ENCODE measurements around the gene C1orf174. TPM values are rescaled to one million over a fixed set of nuclear protein-coding genes. Genes with fewer than 3 reads are reported as not detected.

C1orf174 gene
- total RNA-seq, 1 experiment from 2014 or later, result 21.1 TPM

DNA sequence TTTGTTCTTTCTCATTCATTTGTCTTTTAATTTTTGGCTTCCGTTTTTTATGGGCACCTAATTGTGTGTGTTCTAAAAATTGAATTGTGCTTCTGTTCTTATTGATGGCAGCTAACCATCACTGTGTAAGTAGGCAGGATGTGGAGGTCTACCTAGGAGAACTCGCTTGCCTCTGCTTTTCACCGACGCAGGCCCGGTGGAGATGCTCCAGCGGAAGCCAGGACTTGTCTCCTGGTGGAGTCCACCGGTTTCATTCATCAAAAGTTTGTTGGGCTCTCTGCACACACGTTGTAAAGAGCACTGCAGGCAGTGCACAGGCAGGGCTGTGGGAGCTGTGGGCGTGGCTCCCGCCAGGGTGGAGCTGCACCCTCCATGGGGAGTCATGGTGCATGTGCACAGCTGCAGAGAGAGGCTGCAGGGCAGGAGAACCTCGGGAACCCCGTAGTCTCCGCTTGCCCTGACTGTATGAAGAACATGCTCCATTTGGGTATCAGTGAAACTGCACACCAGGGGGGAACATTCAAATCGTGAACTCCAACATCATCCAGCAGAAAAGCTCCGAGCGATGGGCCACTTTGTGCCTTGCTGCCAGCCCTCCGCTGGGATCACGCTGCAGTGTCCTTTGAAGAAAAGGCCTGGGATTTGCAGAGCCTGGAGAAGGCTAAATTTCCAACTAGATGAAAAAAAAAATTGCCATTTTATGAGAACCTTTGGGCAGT lies 6.0 kb upstream of the C1orf174 start:
- intact Hi-C loops (cut with micrococcal nuclease; ENCODE audit: unreplicated experiment), result no loop called here
- Mint-ChIP-seq H3K27me3 (ENCODE audit: unreplicated experiment) (no peaks in the 10 kb centered on the region), H3K4me1 (ENCODE audit: low read depth, unreplicated experiment) (no peaks in the 10 kb centered on the region), H3K4me3 (ENCODE audit: low read depth, unreplicated experiment) (no peak overlapping the region), H3K27ac (ENCODE audit: unreplicated experiment) (no peak overlapping the region), H3K9me3 (ENCODE audit: low read depth, unreplicated experiment) (no peaks in the 10 kb centered on the region), H3K36me3 (ENCODE audit: insufficient read depth, unreplicated experiment) (peaks cover 3% of the 10 kb centered on the region)
- no peak for DNase-seq
- CTCF ChIA-PET, result no interaction called here
- BruUV-seq (replicated peaks), result no TSS peak
- TF ChIP-seq, protein P1, sequence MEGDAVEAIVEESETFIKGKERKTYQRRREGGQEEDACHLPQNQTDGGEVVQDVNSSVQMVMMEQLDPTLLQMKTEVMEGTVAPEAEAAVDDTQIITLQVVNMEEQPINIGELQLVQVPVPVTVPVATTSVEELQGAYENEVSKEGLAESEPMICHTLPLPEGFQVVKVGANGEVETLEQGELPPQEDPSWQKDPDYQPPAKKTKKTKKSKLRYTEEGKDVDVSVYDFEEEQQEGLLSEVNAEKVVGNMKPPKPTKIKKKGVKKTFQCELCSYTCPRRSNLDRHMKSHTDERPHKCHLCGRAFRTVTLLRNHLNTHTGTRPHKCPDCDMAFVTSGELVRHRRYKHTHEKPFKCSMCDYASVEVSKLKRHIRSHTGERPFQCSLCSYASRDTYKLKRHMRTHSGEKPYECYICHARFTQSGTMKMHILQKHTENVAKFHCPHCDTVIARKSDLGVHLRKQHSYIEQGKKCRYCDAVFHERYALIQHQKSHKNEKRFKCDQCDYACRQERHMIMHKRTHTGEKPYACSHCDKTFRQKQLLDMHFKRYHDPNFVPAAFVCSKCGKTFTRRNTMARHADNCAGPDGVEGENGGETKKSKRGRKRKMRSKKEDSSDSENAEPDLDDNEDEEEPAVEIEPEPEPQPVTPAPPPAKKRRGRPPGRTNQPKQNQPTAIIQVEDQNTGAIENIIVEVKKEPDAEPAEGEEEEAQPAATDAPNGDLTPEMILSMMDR (IDR thresholded peaks at IDR 0.05; ENCODE audit: unreplicated experiment), result no peak

DNA sequence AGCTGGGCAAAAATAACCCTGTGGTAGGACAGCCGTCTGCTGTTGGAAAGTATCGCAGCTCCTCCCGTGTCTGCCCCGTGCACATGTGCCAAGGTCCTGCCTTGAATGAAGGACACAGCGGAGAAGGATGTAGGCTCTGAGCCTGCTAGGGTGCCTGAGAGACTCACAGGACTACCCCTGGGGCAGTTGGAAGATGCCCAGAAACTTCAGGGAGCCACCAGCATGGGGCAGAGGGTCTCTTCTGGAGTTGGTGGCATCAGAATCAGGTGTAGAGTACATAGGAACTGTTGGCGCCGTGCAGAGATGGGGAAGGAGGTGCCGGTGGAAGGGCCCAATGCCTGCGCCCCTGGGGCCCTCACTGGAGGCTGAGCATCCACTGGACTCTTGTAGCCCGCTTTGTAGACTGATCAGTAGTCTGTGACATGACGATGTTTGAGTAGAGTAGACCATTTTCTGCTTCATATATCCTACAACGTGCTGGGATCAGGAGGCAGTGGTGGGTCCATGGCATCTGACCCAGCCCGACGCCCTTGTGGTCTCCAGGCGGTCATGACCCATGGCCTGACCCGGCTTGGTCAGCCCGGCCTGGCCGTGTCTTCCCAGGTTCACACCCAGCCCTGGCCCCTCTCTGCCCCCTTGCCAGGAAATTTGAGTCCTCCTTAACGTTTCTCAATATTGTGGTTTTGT lies 5.3 kb upstream of the C1orf174 start:
- intact Hi-C loops (cut with micrococcal nuclease; ENCODE audit: unreplicated experiment), result no loop called here
- TF ChIP-seq, protein P1 (IDR thresholded peaks at IDR 0.05; ENCODE audit: unreplicated experiment), result no peak
- Mint-ChIP-seq H3K36me3 (ENCODE audit: insufficient read depth, unreplicated experiment) (peaks cover 10% of the 10 kb centered on the region), H3K9me3 (ENCODE audit: low read depth, unreplicated experiment) (no peaks in the 10 kb centered on the region), H3K4me1 (ENCODE audit: low read depth, unreplicated experiment) (no peaks in the 10 kb centered on the region), H3K27me3 (ENCODE audit: unreplicated experiment) (no peaks in the 10 kb centered on the region), H3K4me3 (ENCODE audit: low read depth, unreplicated experiment) (no peak overlapping the region), H3K27ac (ENCODE audit: unreplicated experiment) (no peak overlapping the region)
- CTCF ChIA-PET, result no interaction called here
- no TSS peak for BruUV-seq (replicated peaks)
- no peak for DNase-seq

DNA sequence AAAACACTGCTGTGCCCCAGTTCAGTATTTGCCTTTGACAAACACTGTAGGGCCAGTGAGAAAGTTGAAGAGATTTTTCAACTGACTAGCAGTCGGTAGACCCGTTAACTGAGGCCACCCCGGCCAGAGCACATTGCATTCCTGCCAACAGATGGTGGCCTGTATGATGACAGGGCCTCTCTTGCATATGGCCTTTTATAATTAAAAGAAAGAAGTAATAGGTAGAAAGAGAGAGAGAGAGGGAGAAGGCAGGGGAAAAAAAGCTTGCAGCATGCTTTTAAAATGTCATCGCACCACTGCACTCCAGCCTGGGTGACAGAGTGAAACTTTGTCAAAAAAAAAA lies 4.7 kb upstream of the C1orf174 start:
- intact Hi-C loops (cut with micrococcal nuclease; ENCODE audit: unreplicated experiment), result no loop called here
- peaks cover 16% of the 10 kb centered on the region for H3K36me3 Mint-ChIP-seq (ENCODE audit: insufficient read depth, unreplicated experiment)

DNA sequence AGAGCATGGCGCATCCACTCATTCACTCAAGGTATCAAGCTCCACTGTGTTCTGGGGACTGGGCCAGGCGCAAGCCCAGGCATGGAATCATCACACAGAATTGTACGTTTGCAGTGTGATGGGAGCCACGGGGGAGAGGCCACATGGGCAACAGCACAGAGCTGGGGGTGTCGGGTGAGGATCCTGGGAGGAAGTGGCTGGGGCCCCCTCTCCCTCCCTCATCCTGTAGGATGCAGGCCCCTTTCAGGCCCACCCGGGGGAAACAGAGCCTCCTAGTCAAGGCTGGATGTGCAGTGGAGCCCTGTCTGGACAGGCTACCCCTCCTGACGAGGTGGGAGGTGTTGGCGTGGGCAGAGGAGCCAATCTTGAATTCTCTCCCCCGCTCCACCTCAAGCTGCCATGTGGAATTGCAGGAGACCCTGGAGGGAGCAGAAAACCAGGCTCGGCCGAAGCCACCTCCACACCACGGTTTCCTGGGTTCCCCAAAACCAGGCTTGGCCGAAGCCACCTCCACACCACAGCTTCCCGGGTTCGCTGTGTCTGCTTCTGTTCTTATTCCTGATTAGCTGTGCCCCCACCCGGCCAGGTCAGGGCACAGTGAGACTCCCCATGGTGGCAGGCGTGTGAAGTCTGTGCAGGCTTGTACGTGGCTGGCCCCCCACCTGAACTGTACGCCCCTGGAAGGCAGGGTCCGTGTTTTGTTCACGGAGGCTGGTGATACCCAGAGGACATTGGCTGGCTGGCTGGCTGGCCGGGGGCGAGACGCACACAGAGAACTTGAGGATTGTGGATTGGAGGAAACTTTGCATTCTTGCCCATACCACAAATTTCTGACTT lies 4.2 kb upstream of the C1orf174 start:
- Mint-ChIP-seq H3K36me3 (ENCODE audit: insufficient read depth, unreplicated experiment) (peaks cover 22% of the 10 kb centered on the region), H3K27ac (ENCODE audit: unreplicated experiment) (no peak overlapping the region), H3K4me1 (ENCODE audit: low read depth, unreplicated experiment) (no peaks in the 10 kb centered on the region), H3K4me3 (ENCODE audit: low read depth, unreplicated experiment) (no peak overlapping the region), H3K27me3 (ENCODE audit: unreplicated experiment) (no peaks in the 10 kb centered on the region), H3K9me3 (ENCODE audit: low read depth, unreplicated experiment) (no peaks in the 10 kb centered on the region)
- TF ChIP-seq, protein P1 (IDR thresholded peaks at IDR 0.05; ENCODE audit: unreplicated experiment), result no peak
- no TSS peak for BruUV-seq (replicated peaks)
- CTCF ChIA-PET, result no interaction called here
- no peak for DNase-seq
- intact Hi-C loops (cut with micrococcal nuclease; ENCODE audit: unreplicated experiment), result no loop called here

More for the DNA sequence above, 4.7 kb upstream of the C1orf174 start:
- Mint-ChIP-seq H3K9me3 (ENCODE audit: low read depth, unreplicated experiment) (no peaks in the 10 kb centered on the region), H3K27ac (ENCODE audit: unreplicated experiment) (no peak overlapping the region), H3K4me1 (ENCODE audit: low read depth, unreplicated experiment) (no peaks in the 10 kb centered on the region), H3K27me3 (ENCODE audit: unreplicated experiment) (no peaks in the 10 kb centered on the region), H3K4me3 (ENCODE audit: low read depth, unreplicated experiment) (no peak overlapping the region)
- CTCF ChIA-PET, result no interaction called here
- DNase-seq, result no peak
- no TSS peak for BruUV-seq (replicated peaks)
- TF ChIP-seq, protein P1 (IDR thresholded peaks at IDR 0.05; ENCODE audit: unreplicated experiment), result no peak

Data from Calu3 (cell line).